ENCODE measurements around the gene GUK1.

Gene GUK1

DNA sequence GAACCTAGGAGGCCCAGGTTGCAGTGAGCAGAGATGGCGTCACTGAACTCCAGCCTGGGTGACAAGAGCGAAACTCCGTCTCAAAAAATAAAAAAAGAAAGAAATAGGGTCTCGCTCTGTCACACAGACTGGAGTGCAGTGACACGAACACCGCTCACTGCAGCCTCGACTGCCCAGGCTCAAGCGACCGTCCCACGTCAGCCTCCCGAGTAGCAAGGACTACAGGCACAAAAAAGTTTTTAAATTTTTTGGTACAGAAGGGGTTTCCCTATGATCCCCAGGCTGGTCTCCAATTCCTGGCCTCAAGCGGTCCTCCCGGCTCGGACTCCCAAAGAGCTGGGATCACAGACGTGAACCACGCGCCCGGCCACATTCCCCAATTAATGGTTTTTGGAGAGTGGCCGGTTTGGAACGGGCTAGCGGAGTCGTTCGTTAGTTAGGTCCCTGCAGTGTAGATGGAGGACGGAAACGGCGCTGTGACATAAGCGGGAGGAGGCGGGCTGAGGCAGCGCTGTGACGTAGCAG is 611 bp upstream of the GUK1 start:
- ATAC-seq (no peak), DNase-seq (no peak)
- Mint-ChIP-seq H3K9me3 (no peaks in the 10 kb centered on the region), H3K36me3 (ENCODE audit: low read depth) (peaks cover 24% of the 10 kb centered on the region), H3K4me1 (peaks cover 36% of the 10 kb centered on the region), H3K27me3 (no peaks in the 10 kb centered on the region), H3K27ac (peak overlapping the region; percentile 94), H3K4me3 (peak overlapping the region; percentile 95)

DNA sequence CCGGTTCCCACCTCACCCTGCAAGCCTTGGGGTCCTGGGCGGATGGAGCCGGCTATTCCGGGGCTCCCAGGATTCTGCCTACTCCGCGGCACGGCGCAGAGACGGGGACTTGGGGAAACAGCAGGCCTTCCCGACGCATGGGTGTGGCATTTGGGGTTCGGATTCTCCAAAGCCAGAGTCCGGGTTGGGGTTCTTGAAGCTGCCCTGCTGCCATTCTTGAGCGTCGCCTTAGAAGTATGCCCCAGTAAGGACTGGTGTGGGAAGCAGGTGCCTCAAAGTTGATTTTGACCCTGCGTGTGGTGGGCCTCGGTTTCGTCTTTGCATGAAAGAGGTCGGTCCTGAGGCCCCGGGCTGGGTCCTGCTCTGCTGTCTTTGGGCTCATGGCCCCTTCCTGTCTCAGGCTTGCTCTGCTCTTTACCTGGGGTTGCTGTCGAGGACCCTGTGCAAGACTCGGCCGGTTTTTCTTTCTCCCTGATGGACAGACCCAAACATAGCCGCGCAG is 696 bp downstream of the GUK1 start:
- DNase-seq = no peak
- Mint-ChIP-seq H3K36me3 (ENCODE audit: low read depth) (peaks cover 24% of the 10 kb centered on the region), H3K4me1 (peaks cover 36% of the 10 kb centered on the region), H3K27me3 (no peaks in the 10 kb centered on the region), H3K9me3 (no peaks in the 10 kb centered on the region), H3K4me3 (peak overlapping the region; percentile 95), H3K27ac (peak overlapping the region; percentile 94)
- no peak for ATAC-seq

DNA sequence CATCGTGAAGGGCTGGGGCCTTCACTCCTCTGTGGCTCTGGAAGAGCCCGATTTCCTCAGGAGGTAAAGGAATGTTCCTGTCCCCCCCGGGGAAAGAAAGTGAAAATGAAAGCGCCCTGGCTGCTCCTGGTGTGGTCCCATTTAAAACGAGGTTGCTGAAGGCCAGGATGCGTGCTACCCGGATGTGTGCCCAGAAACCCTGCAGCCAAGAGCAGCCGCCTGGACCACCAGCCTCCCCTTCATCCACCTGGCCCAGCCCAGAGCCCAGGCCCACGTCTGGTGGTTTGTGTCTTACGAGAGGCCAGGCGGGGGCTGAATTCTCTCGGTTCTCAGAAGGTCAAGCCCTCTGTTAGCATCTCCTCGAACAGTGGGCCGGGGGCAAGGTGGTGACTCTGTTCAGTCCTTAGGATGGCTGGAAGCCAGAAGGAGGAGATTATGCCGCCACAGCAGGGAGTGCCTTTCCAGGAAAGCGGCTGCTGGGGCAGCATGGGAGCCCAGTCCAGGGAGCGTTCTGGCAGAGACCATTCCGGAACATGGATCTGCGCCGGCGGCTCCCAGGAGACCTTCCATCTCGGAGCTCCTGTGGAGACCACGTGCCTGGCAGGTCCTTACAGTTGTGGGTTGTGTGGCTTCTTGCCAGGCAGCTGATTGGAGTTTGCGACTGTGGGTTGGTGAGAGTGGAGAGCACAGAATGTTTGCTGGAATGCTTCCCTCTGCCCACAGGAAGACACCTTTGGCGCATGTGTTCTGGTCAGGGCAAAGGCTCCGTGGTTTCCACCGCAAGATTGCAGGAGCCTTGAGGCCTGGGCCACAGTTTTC is 1.4 kb downstream of the GUK1 start:
- Mint-ChIP-seq H3K4me3 (peak overlapping the region; percentile 95), H3K27me3 (no peaks in the 10 kb centered on the region), H3K9me3 (no peaks in the 10 kb centered on the region), H3K36me3 (ENCODE audit: low read depth) (peaks cover 24% of the 10 kb centered on the region), H3K27ac (peak overlapping the region; percentile 94), H3K4me1 (peaks cover 36% of the 10 kb centered on the region)
- no peak for DNase-seq
- ATAC-seq = no peak

DNA sequence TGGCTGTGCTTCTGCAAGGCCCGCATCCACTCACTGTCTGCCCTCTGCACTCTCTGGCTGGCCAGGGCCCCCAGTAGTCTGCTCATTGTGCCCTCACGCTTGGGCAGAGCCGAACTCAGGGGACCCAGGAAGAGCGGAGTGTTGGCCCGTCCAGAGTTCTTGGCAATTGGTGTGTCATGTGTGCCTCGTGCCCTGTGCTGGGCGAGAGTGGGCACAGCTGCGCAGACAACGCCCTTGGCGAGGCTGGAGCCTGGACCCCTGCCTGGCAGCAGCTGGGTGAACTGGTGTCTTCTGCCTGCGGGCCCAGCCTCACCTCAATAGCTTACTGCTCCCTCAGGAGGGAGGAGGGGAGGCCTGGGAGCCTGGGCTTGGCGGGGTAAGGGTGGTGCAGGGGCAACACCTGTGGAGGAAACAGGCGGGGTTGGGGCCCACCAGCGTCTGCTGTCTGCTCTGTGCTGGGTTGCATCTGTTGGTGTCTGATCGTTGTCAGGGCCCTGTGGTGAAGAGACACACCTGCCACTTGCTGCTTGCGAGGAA is 2.1 kb downstream of the GUK1 start:
- Mint-ChIP-seq H3K9me3 (no peaks in the 10 kb centered on the region), H3K27me3 (no peaks in the 10 kb centered on the region), H3K27ac (peak overlapping the region; percentile 94), H3K36me3 (ENCODE audit: low read depth) (peaks cover 24% of the 10 kb centered on the region), H3K4me1 (peaks cover 35% of the 10 kb centered on the region), H3K4me3 (peak overlapping the region; percentile 95)
- DNase-seq (no peak), ATAC-seq (no peak)

DNA sequence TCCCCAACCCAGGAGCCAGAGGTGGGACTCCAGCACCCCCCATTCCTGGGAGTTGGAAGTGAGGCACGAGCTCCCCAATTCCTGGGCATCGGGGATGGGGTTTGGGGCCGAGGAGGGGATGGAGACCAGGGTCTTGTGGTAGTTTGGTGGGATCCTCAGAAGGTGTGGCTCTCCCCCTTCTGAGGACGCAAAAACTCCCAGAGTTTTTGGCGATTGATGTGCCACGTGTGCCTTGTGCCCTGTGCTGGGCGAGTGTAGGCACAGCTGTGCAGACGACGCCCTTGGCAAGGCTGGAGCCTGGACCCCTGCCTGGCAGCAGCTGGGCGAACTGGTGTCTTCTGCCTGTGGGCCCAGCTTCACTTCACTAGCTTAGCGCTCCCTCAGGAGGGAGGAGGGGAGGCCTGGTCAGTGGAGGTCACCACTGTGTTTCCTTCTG is 2.6 kb downstream of the GUK1 start:
- no peaks in the 10 kb centered on the region for H3K27me3 Mint-ChIP-seq
- peak overlapping the region; percentile 95 for H3K4me3 Mint-ChIP-seq
- H3K36me3 Mint-ChIP-seq (ENCODE audit: low read depth) = peaks cover 24% of the 10 kb centered on the region
- DNase-seq (no peak), ATAC-seq (no peak)
- peaks cover 32% of the 10 kb centered on the region for H3K4me1 Mint-ChIP-seq
- H3K9me3 Mint-ChIP-seq = no peaks in the 10 kb centered on the region
- peak overlapping the region; percentile 94 for H3K27ac Mint-ChIP-seq

DNA sequence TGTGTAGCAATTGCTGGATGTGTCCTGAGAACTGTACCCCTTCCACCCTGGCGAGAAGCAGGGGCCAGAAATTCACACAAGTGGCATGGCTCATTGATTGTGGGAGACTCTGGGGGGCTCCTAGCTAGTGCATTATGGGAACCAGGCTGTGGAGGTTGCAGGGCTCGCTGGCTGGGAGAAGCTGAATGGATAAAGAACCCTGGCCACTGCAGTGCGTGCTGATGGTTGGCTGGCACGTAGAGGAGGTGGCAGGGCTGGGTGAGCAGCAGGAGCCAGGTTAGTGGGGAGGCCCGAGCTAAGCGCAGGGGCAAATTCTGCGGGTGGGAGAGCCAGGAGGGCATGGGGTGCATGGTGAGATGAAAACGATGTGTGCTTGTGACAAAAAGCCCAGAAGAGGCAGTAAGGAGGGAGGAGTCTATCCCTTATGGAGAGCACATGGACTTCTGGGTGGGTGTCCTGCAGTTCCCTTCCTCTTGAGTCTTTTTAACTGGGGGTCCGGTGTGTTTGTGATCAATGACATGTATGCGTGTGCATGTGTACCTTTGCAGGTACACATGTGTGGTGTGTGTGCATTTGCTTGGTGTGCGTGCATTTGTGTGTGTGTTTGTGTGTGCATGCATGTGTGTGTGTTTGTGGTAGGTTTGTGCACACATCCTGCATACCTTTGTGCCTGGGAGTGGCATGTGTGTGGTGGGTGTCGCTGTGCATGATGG is 3.6 kb downstream of the GUK1 start:
- DNase-seq (no peak), ATAC-seq (no peak)
- Mint-ChIP-seq H3K27me3 (no peaks in the 10 kb centered on the region), H3K4me1 (peaks cover 32% of the 10 kb centered on the region), H3K9me3 (no peaks in the 10 kb centered on the region), H3K27ac (peak overlapping the region; percentile 57), H3K4me3 (peak overlapping the region; percentile 95), H3K36me3 (ENCODE audit: low read depth) (peaks cover 24% of the 10 kb centered on the region)

DNA sequence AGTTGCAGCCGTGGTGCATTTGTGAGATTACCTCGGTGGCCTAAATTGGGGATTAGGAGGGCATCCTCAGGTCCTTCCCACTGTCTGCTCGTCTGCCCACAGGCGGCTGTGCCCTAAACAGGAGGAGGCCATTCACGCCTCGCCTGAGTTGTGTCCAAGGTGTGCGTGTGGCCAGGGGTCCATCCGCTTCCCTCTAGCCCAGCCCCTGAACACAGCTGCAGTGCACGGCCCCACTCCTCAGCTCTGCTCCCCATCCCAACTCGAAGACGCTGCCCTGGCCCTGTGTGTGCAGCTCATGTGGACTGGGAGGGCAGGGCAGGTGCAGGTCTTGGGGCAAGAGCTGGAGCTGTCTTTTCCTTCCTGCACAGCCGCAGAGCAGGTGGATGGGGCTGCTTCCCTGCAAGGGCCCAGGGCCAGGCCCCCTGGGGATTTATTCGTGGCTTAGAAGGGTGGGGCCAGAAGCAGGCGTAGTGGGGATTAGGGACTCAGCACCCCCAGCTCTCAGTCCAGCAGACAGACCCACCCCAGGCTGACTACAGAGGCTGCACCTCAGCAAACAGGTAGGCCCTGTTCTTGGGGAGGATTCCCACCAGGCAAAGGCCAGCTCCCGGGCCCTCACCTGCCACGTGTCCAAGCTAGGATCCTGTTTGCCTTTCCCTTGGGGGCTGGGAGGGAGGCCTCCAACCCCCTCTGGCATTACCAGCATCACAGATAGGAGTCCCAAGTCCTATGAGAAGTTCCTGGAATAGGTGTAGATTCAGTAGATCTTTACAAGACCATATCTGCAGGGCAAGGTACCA is 4.3 kb downstream of the GUK1 start:
- H3K27ac Mint-ChIP-seq = no peak overlapping the region
- H3K36me3 Mint-ChIP-seq (ENCODE audit: low read depth) = peaks cover 24% of the 10 kb centered on the region
- no peaks in the 10 kb centered on the region for H3K9me3 Mint-ChIP-seq

DNA sequence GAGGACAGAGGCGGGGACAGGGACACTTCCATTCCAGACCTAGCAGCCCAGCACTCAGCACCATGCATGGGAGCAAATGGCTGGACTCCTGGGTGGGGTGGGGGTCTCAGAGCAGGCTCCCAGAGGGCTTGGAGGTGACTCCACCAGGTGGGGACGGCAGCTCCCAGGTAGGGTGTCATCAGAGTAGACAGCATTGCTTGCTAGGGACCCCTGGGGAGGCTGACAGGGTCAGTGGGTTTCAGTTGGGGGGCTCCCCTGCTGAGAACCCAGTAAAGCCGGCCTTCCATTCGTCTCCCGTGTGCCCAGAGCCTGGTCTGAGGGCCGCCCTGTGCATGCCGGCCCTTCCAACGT is 4.9 kb downstream of the GUK1 start:
- H3K4me1 Mint-ChIP-seq = peaks cover 26% of the 10 kb centered on the region
- DNase-seq = no peak
- H3K27me3 Mint-ChIP-seq = no peaks in the 10 kb centered on the region
- H3K4me3 Mint-ChIP-seq = no peak overlapping the region
- H3K9me3 Mint-ChIP-seq = no peaks in the 10 kb centered on the region
- ATAC-seq = no peak
- peaks cover 24% of the 10 kb centered on the region for H3K36me3 Mint-ChIP-seq (ENCODE audit: low read depth)
- H3K27ac Mint-ChIP-seq = no peak overlapping the region

More for the DNA sequence above, 4.3 kb downstream of the GUK1 start:
- DNase-seq (no peak), ATAC-seq (no peak)
- H3K27me3 Mint-ChIP-seq = no peaks in the 10 kb centered on the region
- peaks cover 32% of the 10 kb centered on the region for H3K4me1 Mint-ChIP-seq
- H3K4me3 Mint-ChIP-seq = peak overlapping the region; percentile 34

DNA sequence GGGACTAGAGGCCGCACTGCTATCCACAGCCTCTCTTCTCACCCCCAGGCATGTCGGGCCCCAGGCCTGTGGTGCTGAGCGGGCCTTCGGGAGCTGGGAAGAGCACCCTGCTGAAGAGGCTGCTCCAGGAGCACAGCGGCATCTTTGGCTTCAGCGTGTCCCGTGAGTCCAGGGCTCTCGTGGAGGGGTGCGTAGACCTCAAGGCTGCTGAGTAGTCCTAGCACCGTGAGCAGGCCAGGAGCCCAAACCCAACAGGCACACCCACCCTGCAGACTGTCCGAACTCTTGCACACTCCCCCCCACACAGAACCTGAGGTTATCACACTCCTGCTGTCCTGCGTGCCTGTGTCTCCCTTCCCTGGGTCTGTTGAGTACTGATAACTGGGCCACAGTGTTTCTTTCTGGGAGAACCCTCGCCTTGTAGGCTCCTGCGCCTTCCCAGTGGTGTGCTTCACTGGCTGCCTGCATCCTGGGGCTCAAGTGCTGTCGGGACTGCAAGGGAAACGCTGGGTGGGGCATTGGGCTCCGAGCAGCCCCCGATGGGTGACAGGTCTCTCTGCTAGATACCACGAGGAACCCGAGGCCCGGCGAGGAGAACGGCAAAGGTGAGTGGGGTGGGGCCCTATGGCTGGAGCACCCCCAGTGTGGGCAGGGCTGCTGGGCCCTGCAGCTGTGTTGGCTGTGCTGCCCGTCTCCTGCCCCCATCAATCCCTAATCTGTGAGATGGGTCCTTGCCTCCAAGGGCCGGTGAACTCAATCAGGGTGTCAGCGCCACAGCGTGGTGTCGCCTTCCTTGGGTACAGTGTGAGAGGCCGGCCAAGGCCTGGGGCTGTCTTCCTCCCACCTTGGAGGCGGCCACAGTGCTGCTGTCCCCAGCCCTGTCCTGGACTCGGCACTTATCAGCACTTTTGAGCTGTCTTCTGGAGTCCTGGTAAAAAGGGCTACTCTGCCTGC is 5.7 kb downstream of the GUK1 start:
- DNase-seq (no peak), ATAC-seq (no peak)
- H3K36me3 Mint-ChIP-seq (ENCODE audit: low read depth) = peaks cover 24% of the 10 kb centered on the region
- no peaks in the 10 kb centered on the region for H3K9me3 Mint-ChIP-seq
- H3K27ac Mint-ChIP-seq = no peak overlapping the region
- H3K27me3 Mint-ChIP-seq = no peaks in the 10 kb centered on the region
- peaks cover 25% of the 10 kb centered on the region for H3K4me1 Mint-ChIP-seq
- H3K4me3 Mint-ChIP-seq = no peak overlapping the region

DNA sequence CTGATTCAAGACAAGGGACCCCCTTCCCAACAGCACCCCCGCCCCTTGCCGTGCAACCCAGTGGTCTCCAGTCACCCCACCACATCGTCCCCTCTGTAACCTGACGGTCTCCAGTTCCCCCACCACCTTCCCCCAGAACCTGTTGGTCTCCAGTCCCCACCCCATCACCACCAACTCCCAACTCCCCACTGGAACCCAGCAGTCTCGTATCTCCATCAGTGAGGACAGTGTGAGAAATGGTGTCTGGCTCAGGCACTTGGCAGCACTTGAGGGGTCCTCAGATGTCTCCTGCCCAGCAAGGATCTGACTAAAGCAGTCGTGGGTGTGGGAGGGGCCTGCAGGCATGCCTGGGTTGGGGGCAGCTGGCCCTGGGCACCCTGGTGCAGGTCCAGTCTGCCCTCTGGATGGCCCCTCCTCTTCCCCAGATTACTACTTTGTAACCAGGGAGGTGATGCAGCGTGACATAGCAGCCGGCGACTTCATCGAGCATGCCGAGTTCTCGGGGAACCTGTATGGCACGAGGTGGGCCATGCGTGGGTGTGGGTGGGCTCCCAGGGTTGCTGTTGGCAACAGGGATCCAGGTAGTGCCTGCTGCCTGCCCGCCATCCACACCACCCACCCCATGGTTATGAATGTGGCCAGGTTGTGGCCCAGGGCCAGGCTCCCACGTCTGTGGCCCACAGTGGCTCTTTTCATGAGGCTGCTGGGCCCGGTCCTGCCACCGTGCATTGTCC is 6.5 kb downstream of the GUK1 start:
- H3K27me3 Mint-ChIP-seq = no peaks in the 10 kb centered on the region
- ATAC-seq (no peak), DNase-seq (no peak)
- H3K36me3 Mint-ChIP-seq (ENCODE audit: low read depth) = peaks cover 17% of the 10 kb centered on the region
- H3K9me3 Mint-ChIP-seq = no peaks in the 10 kb centered on the region
- H3K4me1 Mint-ChIP-seq = peaks cover 25% of the 10 kb centered on the region
- H3K4me3 Mint-ChIP-seq = no peak overlapping the region
- no peak overlapping the region for H3K27ac Mint-ChIP-seq

DNA sequence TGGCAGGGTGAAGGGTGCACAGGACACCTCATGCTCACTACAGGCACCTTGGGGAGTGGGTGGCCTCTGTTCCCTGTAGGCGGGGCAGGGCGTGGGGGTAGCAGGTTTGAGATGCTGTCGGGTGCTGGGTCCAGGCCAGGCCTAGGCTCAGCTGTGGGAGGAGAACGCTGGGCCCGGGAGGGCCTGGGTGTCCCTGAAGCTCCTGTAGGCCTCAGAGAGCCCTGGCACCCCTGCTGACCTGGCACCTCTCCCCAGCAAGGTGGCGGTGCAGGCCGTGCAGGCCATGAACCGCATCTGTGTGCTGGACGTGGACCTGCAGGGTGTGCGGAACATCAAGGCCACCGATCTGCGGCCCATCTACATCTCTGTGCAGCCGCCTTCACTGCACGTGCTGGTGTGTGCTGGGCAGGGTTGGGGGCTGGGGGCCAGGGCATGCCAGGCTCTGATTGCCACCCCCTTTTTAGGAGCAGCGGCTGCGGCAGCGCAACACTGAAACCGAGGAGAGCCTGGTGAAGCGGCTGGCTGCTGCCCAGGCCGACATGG is 7.1 kb downstream of the GUK1 start:
- H3K9me3 Mint-ChIP-seq = no peaks in the 10 kb centered on the region
- peaks cover 11% of the 10 kb centered on the region for H3K36me3 Mint-ChIP-seq (ENCODE audit: low read depth)
- no peaks in the 10 kb centered on the region for H3K27me3 Mint-ChIP-seq
- peaks cover 21% of the 10 kb centered on the region for H3K4me1 Mint-ChIP-seq
- H3K27ac Mint-ChIP-seq = no peak overlapping the region
- H3K4me3 Mint-ChIP-seq = no peak overlapping the region
- no peak for ATAC-seq
- DNase-seq = no peak

DNA sequence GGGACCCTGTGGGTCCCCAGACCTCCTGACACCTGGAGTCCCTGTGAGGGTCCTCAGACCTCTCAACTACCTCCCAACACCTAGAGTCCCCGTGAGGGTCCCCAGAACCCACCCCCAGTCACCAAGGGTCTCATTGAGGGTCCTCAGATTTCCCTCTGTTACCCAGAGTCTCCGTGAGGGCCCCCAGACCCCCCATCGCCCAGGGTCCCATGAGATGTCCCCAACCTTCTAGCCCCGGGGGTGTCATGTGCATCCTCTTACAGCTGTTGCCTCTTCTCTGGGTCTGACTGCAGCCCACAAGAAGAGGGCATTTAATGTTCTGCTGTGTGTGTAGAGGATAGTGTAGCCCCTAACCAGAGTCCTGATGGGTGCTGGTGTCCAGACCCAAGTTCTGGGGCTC is 7.7 kb downstream of the GUK1 start:
- ATAC-seq (no peak), DNase-seq (no peak)
- Mint-ChIP-seq H3K27ac (no peak overlapping the region), H3K9me3 (no peaks in the 10 kb centered on the region), H3K36me3 (ENCODE audit: low read depth) (peaks cover 11% of the 10 kb centered on the region), H3K4me1 (peaks cover 15% of the 10 kb centered on the region), H3K27me3 (no peaks in the 10 kb centered on the region), H3K4me3 (no peak overlapping the region)

Data from activated naive CD8-positive, alpha-beta T cell treated with anti-CD3 and anti-CD28 coated beads, Interleukin-2, amount 50 U/mL, for 24 hours (primary cell).